Activated CD8-positive, alpha-beta memory T cell treated with anti-CD3 and anti-CD28 coated beads, Interleukin-2, amount 50 U/mL, for 1 hour (primary cell): ENCODE data around the gene LPIN2.

Experiments
- DNase-seq: peaks from one replicate; pipeline ENCODE4 v3.0.0-alpha.2; 2020; ENCODE audit errors: extremely low read depth

The LPIN2 gene

GRCh38 chr18:2981212-2981728, 31.7 kb downstream of the LPIN2 start:
- no peak for DNase-seq

GRCh38 chr18:2979871-2980790, 32.8 kb downstream of the LPIN2 start:
- DNase-seq, result no peak

- no peak for DNase-seq
Observed at GRCh38 chr18:2979129-2979528, 33.8 kb downstream of the LPIN2 start.

GRCh38 chr18:2978661-2979106, 34.3 kb downstream of the LPIN2 start:
- no peak for DNase-seq

GRCh38 chr18:2978208-2978607, 34.7 kb downstream of the LPIN2 start:
- DNase-seq, result no peak

- no peak for DNase-seq
Observed at GRCh38 chr18:2976218-2977132, 36.5 kb downstream of the LPIN2 start.

- no peak for DNase-seq
Observed at GRCh38 chr18:2974731-2975130, 38.2 kb downstream of the LPIN2 start.

GRCh38 chr18:2971741-2972552, 41.0 kb downstream of the LPIN2 start:
- no peak for DNase-seq

GRCh38 chr18:2970772-2971659, 41.9 kb downstream of the LPIN2 start:
- DNase-seq, result no peak

- DNase-seq, result no peak
Observed at GRCh38 chr18:2970344-2970743, 42.6 kb downstream of the LPIN2 start.

GRCh38 chr18:2969695-2970094, 43.2 kb downstream of the LPIN2 start:
- DNase-seq, result no peak

GRCh38 chr18:2968606-2969005, 44.3 kb downstream of the LPIN2 start:
- DNase-seq, result no peak

GRCh38 chr18:2967820-2968219, 45.1 kb downstream of the LPIN2 start:
- no peak for DNase-seq

GRCh38 chr18:2967357-2967756, 45.6 kb downstream of the LPIN2 start:
- no peak for DNase-seq

GRCh38 chr18:2966560-2966959, 46.4 kb downstream of the LPIN2 start:
- no peak for DNase-seq

GRCh38 chr18:2965797-2966196, 47.1 kb downstream of the LPIN2 start:
- DNase-seq, result no peak

GRCh38 chr18:2964361-2965010, 48.5 kb downstream of the LPIN2 start:
- no peak for DNase-seq
